ENCODE data around the gene CRHR2.
A peak's percentile ranks its signal among the peaks of the same experiment; 100 is the strongest.
"Not testable (repeated sequence)": the region's sequence is repeated elsewhere in the genome, so short reads cannot be mapped to it uniquely, and the experiment has no call there.

The CRHR2 gene

GRCh38 chr7:30682212-30683083 lies at the start of gene CRHR2:
Gene CRHR2 (minus strand): TSS chr7:30682456. CDS start chr7:30682280, 176 bp downstream.
- DNase-seq, result no peak

GRCh38 chr7:30731581-30731980 lies 49.3 kb upstream of the CRHR2 start:
- no peak for DNase-seq

DNA sequence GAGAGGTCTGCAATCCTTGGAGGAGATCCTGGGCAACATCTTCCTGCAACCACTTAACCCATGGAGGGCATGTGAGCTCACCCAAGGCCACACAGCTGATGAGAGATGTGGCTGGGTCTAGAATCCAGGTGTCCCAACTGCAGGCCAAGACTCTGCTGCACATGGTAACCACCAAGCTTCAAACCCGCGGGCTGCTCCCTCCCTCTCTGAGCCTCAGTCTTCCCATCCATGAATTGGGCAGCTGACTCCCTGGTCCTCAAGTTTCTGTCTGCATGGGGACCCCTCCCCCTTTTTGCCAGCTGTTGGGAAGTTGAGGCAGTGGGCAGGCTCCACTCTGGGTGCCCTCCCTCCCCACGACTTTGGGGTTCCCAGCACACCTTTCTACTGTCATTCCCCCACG lies 48.7 kb upstream of the CRHR2 start:
- DNase-seq, result no peak

DNA sequence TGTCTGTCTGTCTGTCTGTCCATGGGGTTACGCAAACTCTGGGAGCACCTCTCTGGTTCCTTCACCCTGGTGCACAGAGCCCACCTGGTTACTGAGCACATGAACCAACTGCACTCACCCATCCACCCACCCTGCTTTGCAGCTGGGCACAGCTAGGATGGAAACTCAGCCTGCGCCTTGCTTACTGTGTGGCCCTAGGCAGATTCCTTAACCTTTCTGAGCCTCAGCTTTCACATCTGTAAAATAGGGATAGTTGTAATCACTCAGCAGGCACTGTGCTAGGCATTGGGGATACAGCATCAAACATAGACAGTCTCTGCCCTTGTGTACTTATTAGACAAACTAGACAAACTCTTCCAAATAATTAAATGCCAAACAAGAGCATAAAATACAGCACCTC lies 47.8 kb upstream of the CRHR2 start:
- no peak for DNase-seq

DNA sequence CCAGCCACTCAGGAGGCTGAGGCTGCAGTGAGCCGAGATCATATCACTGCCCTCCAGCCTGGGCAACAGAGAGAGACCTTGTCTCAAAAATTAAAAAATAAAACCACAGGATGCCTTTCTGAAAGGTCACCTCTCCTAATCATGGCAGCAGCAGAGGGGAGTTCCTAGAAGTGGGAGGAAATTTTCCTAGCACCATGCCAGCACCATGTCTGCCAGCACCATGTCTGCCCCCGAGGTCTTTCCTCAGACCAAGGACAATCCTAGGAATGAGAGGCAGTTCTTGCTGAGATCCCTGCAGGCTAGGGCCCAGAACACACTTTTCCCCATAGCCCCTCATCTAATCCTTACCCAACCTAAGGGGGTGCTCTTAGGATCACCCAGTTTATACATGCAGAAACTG lies 47.4 kb upstream of the CRHR2 start:
- no peak for DNase-seq

- DNase-seq, result no peak
These were observed 46.4 kb upstream of the CRHR2 start for GRCh38 chr7:30728591-30729100.

GRCh38 chr7:30727061-30727945 lies 45.0 kb upstream of the CRHR2 start:
- DNase-seq, result peak; percentile 17

- DNase-seq, result no peak
These were observed 44.2 kb upstream of the CRHR2 start for GRCh38 chr7:30726296-30727006.

GRCh38 chr7:30723776-30724175 lies 41.5 kb upstream of the CRHR2 start:
- no peak for DNase-seq

DNA sequence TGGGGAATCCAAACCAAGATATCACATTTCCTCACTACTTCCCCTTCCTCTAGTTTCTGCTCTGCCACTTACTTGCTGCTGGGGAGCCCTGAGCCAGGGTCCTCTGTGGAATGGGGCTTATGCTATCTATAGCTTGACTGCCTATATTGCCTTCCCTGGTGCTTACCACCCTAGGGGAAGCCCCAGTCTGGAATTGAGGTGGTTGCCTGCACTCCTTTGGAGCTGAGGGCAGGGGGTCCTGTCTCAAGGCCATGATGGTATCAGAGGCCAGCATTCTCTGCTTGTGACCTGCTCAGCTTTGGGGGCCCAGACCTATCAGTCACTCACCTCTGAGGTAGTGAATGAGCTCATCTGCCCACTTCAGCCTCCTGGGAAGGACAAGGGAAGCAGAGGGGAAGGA lies 40.4 kb upstream of the CRHR2 start:
- DNase-seq, result no peak

- DNase-seq, result no peak
These were observed 39.9 kb upstream of the CRHR2 start for GRCh38 chr7:30722187-30722586.

DNA sequence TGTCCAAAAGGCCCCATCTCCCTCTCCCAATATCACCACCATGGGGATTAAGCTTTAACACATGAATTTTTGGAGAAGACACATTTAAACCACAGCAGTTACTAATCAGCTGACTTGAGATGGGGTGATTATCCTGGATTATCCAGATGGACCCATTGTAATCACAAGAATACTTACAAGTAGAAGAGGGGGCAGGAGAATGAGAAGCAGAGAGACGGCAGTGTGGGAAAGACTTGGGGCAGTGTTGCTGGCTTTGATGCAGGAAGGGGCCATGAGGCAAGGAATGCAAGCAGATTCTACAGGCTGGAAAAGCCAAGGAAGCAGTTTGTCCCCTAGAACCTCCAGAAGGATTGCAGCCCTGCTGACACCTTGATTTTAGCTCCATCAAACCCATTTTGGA lies 39.0 kb upstream of the CRHR2 start:
- DNase-seq, result no peak

- not testable (repeated sequence) for DNase-seq
These were observed 37.2 kb upstream of the CRHR2 start for GRCh38 chr7:30719434-30719833.

DNA sequence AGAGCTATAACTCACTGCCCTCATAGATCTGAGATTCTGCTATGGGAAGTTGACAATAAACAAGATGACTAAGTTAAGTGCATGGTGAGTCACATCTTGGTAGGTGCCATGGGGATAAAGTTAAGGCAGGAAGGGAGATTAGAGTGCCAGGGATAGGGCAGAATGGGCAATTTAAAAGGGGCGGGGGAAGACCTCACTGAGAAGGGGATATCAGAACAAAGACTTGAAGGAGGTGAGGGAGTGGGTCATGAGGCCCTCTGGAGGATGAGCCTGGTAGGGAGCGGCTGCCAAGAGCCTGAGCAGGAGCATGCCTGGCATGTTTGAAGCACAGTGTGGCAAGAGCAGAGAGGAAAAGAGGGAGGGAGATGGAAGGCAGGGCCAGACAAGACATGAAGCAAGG lies 34.9 kb upstream of the CRHR2 start:
- no peak for DNase-seq

DNA sequence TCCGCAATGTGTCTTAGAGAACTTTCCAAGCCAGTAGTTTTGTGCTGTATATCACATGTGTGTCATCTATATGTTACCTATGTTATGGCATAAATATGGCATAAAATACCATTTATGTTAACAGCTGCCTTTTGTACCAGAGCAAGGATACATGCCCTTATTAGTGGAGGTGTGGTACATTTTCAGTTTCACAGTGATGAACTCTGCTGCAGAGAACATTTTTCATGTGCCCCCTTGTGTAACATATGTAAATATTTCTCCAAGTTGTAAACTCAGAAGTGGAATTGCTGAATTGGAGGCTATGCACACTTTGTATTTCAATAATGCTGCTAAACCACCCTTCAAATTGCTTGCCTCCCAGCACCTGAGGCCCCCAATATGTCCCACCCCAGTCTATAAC lies 31.9 kb upstream of the CRHR2 start:
- no peak for DNase-seq

GRCh38 chr7:30713392-30713791 lies 31.1 kb upstream of the CRHR2 start:
- no peak for DNase-seq

DNA sequence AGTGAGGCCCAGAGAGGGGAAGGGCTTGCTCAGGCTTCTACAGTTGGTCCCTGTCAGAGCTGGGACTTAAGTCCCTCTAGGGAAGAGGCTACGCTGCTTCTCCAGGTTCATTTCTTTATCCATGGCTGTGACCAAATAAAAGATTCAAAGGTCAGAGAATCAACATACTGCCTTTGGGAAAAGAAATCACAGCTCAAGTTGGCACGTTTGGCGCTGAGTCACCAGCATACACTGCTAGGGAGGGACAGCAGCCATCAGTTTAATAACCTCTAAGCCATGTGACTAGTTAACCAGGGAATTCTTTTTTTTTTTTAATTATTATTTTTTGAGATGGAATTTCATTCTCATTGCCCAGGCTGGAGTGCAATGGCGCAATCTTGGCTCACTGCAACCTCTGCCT lies 28.4 kb upstream of the CRHR2 start:
- DNase-seq, result no peak

GRCh38 chr7:30709549-30709948 lies 27.3 kb upstream of the CRHR2 start:
- no peak for DNase-seq

DNA sequence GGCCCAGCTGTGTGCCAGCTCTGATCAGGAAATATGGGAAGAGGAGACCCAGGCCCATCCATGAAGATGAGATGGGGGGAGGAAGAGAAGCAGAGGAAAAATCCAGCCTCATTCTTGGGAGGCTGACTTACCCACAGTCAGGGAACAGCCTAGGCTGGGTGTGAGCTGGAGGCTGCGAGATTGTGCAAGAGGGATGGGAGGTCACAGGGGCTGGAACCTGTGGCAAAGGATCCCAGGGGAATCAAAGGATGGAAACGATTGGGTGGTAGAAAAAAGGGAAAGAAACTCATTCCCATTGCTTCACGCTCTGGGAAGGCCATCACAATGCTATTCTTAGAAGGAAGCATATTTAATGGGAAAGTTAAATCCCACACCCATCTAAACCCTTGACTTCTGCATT lies 26.7 kb upstream of the CRHR2 start:
- peak; percentile 33 for DNase-seq

GRCh38 chr7:30708412-30708811 lies 26.2 kb upstream of the CRHR2 start:
- peak; percentile 4 for DNase-seq

DNA sequence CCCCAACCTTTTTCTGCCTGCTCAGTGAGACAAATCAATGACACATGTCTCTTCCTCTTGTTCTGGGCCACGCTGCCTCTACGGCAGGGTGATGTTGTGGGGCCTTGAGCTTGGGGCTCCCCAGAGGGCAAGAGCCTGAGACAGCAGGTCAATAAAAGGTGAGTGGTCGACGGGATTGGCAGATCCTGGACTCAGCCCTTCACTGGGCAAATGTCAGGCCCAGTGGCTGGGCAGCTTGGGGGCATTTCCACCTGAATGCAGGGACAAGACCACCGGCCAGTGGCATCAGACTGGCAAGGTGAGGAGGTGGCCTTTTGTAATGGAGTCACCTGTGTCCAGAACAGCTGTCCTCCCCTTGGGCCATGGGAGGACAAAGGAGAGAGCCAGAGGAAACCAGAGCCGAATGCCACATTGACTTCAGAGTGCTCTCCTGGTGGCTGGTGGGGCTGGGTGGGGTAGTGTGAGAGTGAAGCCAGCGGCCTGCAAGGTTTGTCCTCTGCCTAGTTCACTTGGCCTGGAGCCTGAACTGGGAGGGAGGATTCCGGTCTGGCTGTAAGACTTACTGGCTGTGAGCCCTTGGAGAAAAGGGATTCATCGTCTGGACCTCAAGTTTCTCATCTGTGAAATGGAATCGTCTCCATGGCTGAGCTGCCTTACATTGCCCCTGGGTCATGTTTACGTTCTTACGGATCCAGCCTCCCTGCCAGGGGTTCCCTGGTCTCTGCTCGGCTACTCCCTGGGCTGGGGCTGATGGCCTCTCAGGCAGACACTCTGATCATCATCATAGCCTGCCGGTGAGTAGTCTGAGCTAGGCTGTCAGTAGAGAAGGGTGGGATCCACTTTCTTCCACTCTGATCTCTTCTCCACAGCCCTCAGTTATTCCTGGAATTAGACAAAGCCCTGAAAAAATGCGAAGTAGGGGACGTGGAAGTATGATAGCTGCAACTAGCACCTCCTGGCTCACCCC lies 25.4 kb upstream of the CRHR2 start:
- DNase-seq, result peak; percentile 16

GRCh38 chr7:30706908-30707307 lies 24.7 kb upstream of the CRHR2 start:
- no peak for DNase-seq
